Stimulated activated CD4-positive, alpha-beta T cell treated with anti-CD3 and anti-CD28 coated beads, Interleukin-4, amount 100 ng/mL, for 48 hours (primary cell): Measurements from ENCODE around the gene MDFI.

Source experiments
- DNase-seq, 2 donors: peaks; one replicate each; pipeline ENCODE4 v3.0.0-alpha.2; 2020; ENCODE audit warnings: low read depth in 2 of 2

The MDFI gene

GRCh38 chr6:41651246-41651961, 13.1 kb downstream of the MDFI start:
- DNase-seq = no peak

DNA sequence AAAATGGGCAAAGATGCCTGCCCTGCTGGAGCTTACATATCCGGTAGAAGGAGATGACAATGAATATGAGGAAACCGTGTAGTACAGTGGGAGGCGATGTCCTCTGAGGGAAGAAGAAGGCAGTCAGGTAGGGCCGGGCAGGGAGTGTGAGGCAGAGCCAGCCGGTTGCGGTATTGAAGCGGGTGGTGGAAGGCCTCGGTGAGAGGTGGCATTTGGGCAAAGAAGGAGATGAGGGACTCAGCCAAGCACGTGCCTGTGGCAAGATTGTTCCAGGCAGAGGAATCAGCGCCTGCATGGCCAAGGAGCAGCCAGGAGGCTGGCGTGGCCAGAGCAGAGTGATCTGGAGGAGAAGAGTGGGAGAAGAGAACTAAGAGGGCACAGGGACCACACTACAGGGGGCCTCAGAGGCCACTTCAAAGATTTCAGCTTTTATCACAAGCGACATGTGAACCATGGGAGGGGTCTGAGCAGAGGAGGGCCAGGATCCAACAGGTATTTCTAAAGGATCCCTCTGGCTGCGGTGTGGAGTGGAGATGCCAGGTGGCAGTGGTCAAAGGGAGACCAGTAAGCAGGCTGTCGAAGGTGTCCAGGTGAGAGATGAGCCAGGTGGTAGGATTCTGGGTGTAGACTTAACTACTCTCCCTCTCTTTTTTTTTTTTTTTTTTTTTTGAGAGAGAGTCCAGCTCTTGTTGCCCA, 13.8 kb downstream of the MDFI start:
- no peak for DNase-seq

DNA sequence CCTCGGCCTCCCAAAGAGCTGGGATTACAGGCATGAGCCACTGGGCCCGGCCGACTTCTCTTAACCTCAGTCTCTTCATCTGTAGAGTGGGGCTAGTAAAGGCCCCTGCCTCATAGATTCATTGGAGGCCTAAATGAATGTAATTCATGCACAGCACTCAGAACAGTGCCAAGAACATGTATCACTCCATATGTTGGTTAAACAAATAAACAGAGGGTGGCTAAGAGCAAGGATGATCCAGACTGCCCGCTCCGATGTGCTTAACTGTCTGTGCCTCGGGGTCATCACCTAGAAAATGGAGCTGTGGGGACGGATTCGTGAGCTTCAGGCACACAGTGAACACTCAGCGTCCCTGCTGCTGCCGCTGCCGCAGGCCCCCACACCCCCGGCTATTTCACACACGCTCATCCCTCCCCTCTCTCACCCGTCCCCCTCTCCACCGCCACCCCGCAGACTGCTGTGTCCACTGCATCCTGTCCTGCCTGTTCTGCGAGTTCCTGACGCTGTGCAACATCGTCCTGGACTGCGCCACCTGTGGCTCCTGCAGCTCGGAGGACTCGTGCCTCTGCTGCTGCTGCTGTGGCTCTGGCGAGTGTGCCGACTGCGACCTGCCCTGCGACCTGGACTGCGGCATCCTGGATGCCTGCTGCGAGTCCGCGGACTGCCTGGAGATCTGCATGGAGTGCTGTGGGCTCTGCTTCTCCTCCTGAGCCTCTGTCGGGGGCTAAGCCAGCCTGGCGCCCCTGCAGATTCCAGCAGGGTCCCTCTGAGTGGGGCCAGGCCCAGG, 14.8 kb downstream of the MDFI start:
- DNase-seq = no peak

GRCh38 chr6:41653691-41654090, 15.4 kb downstream of the MDFI start:
- DNase-seq = no peak

GRCh38 chr6:41654151-41654697, 16.0 kb downstream of the MDFI start:
- no peak for DNase-seq

GRCh38 chr6:41654698-41655151, 16.5 kb downstream of the MDFI start:
- no peak for DNase-seq

DNA sequence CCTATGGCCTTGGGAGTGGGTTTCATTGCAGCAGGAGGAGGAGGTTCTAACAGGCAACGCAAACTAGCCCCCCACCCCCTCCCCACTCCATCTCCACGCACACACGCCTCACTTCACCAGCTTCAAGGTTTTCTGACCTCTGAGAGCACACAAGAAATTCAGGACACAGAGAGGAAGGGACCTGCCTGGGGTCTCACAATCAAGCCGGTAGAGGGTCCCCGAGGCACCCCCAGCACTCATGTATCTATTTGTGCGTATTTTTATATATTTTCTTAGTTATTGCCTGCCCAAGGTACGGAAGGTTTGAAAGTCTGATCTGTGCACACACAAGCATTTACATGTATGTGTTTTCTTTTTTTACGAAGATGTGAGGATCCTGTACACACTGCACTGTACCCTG, 16.9 kb downstream of the MDFI start:
- DNase-seq = no peak

DNA sequence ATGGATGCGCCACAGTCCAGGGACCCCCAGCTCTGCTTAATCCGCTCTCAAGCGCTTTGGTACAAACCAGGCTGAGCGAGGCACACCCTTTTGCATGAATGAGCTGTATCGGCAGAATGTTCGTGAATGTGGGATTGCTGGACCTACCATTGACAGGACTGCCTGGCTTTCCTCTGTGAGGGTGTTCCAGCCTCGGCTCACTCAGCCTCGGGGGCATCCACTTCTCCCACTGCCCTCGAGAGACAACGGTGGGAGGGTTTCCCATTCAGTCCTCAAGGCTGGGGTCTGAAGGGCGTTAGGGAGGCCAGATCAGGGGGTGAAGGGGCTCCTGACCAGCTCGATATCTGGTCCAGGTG, 17.4 kb downstream of the MDFI start:
- DNase-seq = no peak

DNA sequence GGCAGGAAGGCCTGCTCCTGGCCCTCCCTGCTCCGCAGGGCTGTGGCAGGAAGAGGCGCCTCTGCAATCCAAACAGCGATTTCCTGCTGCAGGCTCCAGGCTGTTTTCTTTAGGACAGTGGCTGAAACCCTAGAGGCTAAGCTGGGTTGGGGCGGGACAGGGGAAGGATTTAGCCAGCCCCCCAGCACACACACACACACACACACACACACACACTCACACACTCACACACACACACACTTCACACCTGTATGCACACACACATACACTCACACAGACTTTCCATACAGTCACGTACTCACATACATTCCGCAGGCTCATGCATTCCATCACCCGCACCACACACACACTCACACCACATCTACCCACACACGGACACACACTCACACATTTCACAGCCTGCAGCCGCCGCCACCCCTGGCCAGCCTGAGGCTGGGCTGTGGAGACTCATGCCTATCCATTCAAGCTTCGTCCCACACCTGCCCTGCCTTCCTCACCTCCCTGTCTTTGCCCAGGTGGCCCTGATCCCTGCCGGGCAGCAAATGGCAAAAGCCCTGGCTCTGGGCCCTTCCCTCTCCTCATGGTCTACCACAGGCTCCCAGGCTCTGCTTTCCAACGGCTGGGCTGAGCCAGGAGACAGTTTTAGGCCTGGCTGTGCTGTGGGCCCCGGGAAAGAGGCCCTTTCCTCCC, 17.9 kb downstream of the MDFI start:
- DNase-seq = no peak

DNA sequence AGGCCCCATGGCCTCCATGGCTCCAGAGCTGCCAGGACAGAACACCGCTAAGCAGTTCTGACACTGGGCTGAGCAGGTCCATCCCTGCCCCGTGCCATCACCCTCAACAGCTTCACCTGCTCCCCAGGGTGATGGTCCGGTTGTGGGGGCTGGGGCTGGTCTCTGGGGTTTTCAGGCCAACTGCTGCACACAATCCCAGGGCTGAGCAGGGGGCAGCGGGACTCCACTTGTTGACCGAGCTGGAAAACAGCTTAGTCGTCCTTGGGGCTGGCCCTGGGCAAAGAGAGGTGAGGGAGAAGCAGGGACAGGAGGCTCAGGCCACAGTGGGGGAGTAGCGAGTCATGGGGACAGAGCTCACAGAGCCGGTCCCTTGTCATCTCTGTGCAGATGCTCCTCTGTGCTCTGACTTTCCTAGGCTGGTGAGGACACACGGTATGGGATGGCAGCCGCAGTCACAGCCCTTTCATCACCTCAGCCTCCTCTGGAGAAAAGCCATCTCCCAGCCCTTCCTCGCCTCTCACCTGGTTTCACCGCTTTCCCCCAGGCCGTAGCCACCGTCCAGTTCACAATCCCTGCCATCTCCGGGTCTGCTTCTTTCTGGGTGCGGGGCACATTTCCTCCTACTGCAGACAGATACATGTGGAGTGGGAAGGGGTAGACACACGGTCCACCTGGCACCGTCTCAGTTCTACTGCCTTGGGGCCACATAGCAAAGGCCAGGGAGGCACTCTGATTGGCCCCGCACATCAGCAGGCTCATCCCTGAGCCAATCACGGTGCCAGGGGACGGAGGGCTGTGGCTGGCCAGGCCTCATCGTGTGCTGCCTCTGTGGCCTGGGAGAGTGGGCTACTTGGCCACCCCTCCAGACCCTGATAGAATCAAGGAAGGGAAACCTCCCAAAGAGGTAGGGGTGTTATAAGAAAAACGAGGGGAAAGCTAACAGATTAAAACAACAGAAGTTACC, 19.1 kb downstream of the MDFI start:
- no peak for DNase-seq

GRCh38 chr6:41658636-41659035, 20.4 kb downstream of the MDFI start:
- DNase-seq = no peak

DNA sequence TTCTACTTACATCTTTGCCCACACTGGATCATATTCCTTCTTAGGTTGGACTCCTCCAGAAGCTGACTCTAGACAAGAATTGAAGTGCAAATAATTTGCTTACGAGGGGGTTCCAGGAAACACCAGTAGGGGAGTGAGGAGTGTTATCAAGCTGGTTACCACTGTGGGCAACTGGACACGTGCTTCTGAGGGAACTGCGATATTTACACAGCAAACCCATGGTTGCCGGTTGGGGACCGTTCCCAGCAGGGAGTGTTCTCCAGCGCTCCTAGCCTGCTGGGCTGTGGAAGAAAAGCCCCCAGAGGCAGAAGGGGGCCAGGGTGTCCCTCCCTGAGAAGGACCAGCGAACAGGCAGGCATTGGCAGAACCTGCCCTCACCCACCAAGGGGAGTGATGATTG, 21.7 kb downstream of the MDFI start:
- DNase-seq = no peak

- DNase-seq = no peak
Measured at GRCh38 chr6:41663568-41663967, 25.3 kb downstream of the MDFI start.

- DNase-seq = no peak
Measured at GRCh38 chr6:41664271-41664670, 26.0 kb downstream of the MDFI start.

DNA sequence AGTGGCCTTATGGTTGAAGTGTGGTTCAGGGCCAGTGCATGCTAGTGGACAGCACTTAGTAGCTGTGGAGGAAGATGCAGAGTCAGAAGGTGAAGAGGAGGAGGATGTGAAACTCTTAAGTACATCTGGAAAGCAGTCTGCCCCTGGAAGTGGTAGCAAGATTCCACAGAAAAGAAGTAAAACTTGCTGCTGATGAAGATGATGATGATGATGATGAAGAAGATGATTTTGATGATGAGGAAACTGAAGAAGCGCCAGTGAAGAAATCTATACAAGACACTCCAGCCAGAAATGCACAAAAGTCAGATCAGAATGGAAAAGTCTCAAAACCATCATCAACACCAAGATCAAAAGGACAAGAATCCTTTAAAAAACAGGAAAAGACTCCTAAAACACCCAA, 28.9 kb downstream of the MDFI start:
- DNase-seq = no peak

DNA sequence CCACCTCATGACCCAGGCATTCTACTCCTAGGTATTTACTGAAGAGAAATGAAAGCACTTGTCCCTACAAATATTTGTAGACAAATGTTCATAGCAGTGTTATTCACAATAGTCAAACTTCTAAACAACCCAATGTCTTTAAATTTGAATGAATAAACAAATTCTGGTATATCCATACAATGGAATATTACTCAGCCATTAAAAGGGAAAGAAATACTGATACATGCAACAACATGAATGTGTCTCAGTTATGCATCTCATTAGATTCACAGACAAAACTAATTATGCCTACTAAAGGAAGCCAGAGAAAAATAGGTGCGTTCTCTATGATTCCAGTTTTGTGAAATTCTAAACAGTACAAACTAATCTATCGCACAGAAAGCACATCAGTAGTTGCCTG, 30.7 kb downstream of the MDFI start:
- no peak for DNase-seq

GRCh38 chr6:41670703-41671360, 32.6 kb downstream of the MDFI start:
- DNase-seq = no peak

DNA sequence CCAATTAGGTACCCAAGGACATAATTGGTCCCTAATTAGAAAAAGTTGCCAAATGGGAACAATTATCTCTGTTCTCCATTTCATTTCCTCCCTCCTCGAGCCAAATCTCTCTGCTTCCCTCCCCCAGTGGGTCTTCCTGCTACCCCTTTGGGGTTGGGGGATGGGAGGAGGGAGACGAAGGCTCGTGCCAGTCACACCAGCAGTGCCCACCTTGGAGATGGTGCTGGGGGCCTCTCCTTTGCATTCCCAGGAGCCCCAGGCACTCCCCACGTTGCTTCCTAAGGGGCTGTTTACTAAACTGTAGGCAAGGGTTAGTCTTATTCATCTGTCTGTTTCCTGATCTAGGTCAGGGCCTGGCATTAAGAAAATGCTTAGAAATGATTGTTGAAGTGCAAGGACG, 33.1 kb downstream of the MDFI start:
- no peak for DNase-seq

- no peak for DNase-seq
Measured at GRCh38 chr6:41672016-41672415, 33.7 kb downstream of the MDFI start.
